Activated gamma-delta T cell treated with Interleukin-2 at 50 U/mL for 16 hours (primary cell): ENCODE data around the gene REPS1.
"Not testable (repeated sequence)": the region's sequence is repeated elsewhere in the genome, so short reads cannot be mapped to it uniquely, and the experiment has no call there.

ENCODE experiments used
- DNase-seq: peaks from one replicate; pipeline ENCODE4 v3.0.0-alpha.2; 2020

REPS1 gene

GRCh38 chr6:138987643-138988468 lies at the start of gene REPS1:
Gene REPS1, minus strand, starts transcription at chr6:138988253. Its CDS starts 571 bp downstream, at chr6:138987682.
- DNase-seq = peak; percentile 89

GRCh38 chr6:139037490-139037889 lies 49.4 kb upstream of the REPS1 start:
- DNase-seq = no peak

GRCh38 chr6:139030228-139030963 lies 42.3 kb upstream of the REPS1 start:
- peak; percentile 18 for DNase-seq

DNA sequence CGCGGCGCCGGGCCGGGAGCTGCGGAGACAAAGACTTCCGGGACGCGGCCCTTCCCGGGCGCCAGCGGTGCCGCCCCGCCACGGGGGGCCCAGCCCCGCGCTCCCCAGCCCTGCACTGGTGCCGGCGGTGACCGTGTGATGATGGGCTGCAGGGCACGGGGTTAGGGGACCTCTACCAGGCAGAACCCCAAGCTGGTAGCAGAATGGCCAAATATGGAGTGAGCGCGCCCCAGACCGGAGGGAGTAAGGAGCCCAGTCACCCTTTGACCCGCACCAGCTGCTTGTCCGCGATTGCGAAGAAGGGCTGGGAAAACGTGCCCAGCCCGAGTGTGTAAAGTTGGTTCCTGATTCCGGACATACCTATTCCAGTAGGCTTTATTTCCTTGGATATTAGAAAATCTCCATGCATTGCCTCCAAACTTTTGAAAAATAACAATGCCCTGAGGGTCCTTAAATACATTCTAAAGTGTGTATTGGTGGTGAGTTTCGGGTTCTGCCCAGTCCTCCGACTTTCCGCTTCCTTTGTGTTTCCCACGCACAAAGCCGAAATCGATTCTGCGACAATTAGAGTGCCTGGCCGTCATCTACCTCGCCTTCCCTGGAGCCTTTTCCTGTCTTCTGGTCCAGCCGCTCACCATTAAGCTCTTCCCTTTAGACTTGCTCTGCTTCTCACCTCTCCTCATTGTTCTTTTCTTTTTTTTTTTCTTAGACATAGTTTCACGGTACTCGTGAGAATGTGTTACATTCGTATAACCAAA lies 41.6 kb upstream of the REPS1 start:
- peak; percentile 5 for DNase-seq

DNA sequence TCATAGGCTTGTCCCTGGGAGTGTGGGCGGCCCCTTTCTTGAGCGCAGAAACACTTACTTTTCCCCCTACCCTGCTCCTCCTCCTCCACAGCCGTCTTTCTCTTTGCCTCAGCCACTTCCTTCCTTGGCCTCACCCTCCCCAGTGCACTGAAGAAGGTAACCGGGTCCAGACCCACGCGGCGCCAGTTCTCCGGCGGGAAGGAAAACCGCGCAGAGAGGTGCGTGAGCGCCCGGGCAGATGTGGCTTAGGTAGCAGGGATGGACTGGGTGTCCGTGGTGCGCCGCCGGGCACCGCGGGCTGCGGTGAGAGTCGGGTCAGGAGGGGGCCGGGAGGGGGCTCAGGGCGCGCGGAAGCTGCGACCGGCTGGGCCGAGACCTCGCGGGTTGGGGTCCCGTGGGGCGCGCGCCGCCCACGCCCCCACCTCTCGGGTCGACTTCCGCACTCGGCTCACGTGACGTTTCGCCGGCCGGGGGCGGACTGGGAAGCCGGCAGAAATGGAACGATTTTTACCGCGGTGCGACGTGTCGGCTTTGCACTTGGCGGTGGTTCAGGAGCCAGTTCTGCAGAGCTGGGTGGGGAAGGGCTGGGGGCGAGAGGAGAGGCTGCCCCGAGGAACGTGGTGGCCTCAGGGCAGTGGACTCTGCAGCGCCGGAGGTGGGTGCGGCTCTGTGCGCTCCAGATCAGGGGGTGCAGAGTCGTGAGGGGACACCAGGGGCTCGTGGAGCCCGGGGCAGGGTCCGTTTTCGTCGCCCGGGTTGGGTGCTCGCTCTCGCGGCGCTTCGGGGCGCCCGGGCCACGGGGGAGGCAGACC lies 40.8 kb upstream of the REPS1 start, which contains the start of gene ABRACL:
ABRACL (plus strand) TSS at position 88 of the 812 bp plus-strand sequence. CDS start 5,416 bp downstream, outside the sequence.
- peak; percentile 67 for DNase-seq

DNA sequence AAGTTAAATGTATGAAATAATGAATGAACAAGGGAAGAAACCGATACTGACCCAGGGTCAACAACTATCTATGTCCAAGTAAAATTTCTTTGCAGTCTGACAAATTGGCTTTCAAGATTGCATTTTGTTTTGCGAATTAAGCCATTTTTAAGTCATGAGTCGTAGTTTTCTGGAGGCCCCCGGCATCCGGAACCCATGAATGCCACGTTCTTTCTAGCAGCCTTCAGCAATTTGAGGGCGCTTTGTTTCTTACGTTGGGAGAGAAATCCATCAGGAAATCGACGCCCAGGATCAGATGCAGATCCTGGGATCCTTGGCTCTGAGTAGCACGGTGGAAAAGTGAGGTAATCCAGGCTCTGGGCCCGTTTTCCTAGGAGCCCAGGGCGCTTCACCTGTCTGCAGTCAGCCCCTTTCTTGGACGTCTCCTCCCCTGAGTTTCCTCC lies 40.2 kb upstream of the REPS1 start:
- DNase-seq = no peak

DNA sequence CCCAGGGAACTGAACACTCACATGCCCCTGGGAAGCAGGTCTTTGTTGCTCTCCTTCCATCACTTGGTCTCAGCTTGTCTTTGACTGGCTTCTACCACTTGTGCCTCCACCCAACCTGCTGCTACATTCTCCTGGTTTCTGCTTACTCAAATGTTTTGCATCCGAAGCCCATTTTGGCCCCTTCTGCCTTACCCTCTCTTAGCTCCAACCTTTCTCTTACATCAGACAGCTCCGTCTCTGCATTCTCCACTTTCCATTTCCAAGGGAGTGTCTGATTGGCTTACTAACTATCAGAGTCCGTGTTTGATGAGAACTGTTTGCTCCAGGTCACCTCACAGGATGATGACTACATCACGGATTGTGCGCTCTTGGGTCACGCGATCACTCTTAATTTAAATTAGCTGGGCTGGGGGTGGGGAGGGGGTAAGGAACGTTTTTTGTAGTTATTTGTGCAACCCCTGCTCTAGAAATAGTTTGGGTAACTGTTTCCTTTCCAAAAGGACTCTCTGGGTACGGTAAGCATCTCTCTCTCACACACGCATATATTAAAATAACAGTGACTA lies 39.6 kb upstream of the REPS1 start:
- DNase-seq = no peak

GRCh38 chr6:139025416-139025815 lies 37.4 kb upstream of the REPS1 start:
- not testable (repeated sequence) for DNase-seq

DNA sequence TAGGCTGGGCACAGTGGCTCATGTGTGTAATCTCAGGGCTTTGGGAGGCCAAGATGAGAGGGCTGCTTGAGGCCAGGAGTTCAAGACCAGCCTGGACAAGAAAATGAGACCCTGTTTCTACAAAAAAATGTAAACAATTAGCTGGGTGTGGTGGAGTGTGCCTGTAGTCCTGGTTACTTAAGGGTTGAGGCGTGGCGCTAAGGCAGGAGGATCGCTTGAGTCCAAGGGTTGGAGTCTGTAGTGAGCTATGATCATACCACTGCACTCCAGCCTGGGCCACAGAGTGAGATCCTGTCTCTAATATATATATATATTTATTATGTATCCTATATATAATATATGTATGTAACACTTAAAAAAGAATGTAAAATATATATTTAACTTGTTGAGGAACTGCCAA lies 32.6 kb upstream of the REPS1 start:
- DNase-seq = no peak

DNA sequence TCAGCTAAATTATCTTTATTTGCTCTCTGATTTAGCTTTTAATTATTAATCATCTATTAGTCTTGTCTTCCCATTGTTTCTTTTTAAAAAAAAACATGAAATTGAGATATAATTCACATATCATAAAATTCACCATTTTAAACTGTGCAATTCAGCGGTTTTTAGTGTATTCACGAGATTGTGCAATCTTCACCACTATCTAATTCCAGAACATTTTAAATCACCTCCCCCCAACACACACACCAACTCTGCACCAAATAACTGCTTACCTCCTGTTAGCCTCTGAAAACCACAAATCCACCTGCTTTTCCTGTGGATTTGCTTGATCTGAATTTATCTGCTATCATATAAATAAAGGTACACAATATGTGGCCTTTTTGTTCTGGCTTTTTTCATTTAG lies 31.7 kb upstream of the REPS1 start:
- no peak for DNase-seq

DNA sequence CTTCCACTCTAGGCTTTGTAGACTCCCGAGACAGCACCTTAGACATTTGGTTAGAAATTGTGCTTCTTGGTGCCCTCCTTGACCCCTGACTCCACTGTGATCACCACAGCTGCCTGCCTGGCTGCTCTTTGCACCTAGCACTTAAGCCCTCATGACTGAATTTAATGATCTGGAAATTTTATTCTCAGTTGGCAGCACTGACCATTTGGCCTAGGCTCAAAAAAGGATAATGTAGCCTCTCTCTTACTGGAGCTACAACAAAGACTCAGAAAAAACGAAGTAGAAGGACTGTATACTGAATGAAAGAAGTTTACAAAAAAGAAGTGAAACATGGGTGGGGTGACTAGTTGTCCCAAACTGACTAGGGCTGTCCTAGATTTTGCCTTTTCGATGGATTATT lies 29.2 kb upstream of the REPS1 start:
- DNase-seq = no peak

GRCh38 chr6:139016337-139017213 lies 28.5 kb upstream of the REPS1 start:
- no peak for DNase-seq

DNA sequence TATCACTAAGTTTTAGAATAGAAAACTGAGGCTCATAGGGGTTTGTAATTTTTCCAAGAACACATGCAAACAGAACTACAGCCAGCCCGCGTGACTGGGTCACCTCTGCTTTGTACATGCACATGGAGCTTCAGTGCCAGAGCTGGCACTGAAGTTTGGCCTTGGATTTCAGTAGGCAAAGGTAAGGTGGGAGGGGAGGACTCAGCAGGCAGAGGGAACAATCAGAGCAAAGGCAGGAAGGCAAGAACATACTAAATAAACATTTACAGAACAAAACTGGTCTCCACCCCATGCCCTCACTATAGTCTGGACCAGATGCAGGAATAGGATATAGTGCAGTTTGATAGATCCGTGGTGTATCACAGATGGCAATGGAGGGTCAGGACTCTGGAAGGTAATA lies 26.9 kb upstream of the REPS1 start:
- no peak for DNase-seq

DNA sequence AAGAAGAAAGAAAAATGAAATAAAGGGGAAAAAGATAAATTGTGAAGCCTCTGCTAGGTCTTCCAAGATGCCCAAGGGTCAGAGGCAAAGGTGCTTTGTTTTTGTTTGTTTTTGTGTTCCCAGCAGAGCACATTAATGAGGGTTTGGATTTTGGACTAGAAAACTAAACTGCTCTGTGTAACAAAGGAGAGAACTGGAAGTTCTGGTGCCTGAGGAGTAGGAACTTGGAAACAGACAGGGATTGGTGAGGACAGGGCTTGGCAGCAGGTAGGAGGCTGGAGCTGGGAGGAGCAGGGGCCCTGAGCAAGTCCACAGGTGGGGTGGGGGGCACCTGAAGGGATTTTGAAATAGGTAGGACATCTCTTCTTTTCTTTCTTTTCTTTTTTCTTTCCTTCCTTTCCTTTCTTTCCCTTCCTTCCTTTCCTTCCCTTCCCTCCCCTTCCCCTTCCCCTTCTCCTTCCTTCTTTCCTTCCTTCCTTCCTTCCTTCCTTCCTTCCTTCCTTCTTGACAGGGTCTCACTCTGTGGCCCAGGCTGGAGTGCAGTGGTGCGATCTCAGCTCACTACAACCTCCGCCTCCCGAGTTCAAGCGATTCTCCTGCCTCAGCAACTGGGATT lies 25.2 kb upstream of the REPS1 start:
- DNase-seq = no peak

DNA sequence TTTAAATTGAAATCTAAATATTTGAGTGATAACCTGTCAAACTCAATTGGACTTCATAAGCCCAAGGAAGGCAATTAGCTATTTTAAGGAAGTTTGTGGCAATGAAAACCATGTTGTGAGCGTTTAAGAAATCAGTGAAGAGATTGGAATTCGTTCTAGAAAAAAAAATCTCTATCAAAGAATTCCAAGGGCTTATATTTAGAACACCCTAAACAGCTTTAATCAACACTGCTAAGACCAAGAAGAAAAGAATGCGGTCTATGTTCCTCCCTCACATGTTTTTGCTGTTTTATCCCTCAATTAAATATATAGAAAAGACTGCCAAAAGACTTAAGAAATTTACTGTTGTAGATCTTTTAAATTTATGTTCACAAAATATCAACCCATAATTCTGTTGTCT lies 23.9 kb upstream of the REPS1 start:
- no peak for DNase-seq

- DNase-seq = no peak
These were observed 22.6 kb upstream of the REPS1 start for GRCh38 chr6:139010674-139011073.

DNA sequence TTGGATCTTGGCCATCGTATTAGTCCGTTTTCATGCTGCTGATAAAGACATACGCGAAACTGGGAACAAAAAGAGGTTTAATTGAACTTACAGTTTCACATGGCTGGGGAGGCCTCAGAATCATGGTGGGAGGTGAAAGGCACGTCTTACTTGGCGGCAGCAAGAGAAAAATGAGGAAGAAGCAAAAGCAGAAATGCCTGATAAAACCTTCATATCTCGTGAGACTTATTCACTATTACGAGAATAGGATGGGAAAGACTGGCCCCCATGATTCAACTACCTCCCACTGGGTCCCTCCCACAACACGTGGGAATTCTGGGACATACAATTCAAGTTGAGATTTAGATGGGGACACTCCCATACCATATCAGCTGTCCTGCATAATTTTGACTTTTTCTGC lies 20.1 kb upstream of the REPS1 start:
- DNase-seq = no peak

GRCh38 chr6:139007428-139007827 lies 19.4 kb upstream of the REPS1 start:
- no peak for DNase-seq

GRCh38 chr6:139006477-139006876 lies 18.4 kb upstream of the REPS1 start:
- no peak for DNase-seq

DNA sequence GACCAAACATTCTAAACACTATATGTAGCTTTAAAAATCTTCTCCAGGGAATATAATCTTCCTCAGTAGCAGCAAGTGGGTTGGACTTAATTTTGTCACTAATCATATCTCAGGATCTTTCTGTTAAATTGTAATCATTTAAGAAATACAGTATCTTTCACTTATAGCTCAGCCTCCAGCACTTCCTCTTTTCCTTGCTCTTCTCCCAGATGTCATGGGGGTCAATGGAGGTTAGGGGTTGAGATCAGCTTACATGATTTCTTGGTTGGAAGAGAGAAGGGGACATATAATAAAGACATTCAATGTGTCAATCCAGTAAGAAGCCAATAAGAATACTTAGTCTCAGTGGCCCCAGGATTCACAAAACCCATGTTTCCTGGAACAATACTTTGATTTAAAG lies 15.7 kb upstream of the REPS1 start:
- DNase-seq = no peak
